ENCODE results near the gene FLACC1. TPM values are rescaled to one million over a fixed set of nuclear protein-coding genes. Genes with fewer than 3 reads are reported as not detected.
"Not testable (repeated sequence)": the region's sequence is repeated elsewhere in the genome, so short reads cannot be mapped to it uniquely, and the experiment has no call there.

The FLACC1 gene
- total RNA-seq, 4 donors from 2014 or later = 2.3 to 5.0 (median 3.4) TPM

GRCh38 chr2:201244829-201245228 is 112.3 kb downstream of the FLACC1 start:
- H3K27me3 ChIP-seq = no peaks in the 10 kb centered on the region
- H3K4me3 ChIP-seq (replicated peaks in 1 of 3) = no peak overlapping the region
- WGBS, 2 donors = 90 to 94% methylated on average over 5 of the region's 5 CpGs
- no peaks in the 10 kb centered on the region for H3K9me3 ChIP-seq
- H3K36me3 ChIP-seq = no peaks in the 10 kb centered on the region
- no peak for TF ChIP-seq POLR2A (IDR thresholded peaks at IDR 0.05)
- no peak for TF ChIP-seq CTCF (IDR thresholded peaks at IDR 0.05)
- H3K27ac ChIP-seq = no peak overlapping the region
- no peak for DNase-seq
- no peaks in the 10 kb centered on the region for H3K4me1 ChIP-seq
- intact Hi-C loops (cut with DNase I) = no loop called here

- DNase-seq = no peak
- Histone ChIP-seq H3K27ac (no peak overlapping the region), H3K36me3 (no peaks in the 10 kb centered on the region), H3K4me3 (replicated peaks in 1 of 3) (no peak overlapping the region), H3K27me3 (no peaks in the 10 kb centered on the region), H3K4me1 (peaks cover 0 to 4% of the 10 kb centered on the region in 2 donors), H3K9me3 (no peaks in the 10 kb centered on the region)
- intact Hi-C loops (cut with DNase I) = no loop called here
- TF ChIP-seq POLR2A (IDR thresholded peaks at IDR 0.05) (no peak), CTCF (IDR thresholded peaks at IDR 0.05) (no peak)
Measured at GRCh38 chr2:201242571-201243277, 114.4 kb downstream of the FLACC1 start.

- not testable (repeated sequence) for H3K4me1 ChIP-seq; H3K9me3 ChIP-seq; H3K36me3 ChIP-seq; H3K4me3 ChIP-seq (replicated peaks in 1 of 3); H3K27me3 ChIP-seq
- intact Hi-C loops (cut with DNase I) = loop anchor here (5.0 to 10.0 kb wide), 3 partner anchors 123 to 378 kb away; partner anchors contain the start of genes STRADB and TRAK2
- 82 to 87% methylated on average over 21 of the region's 21 CpGs for WGBS, 2 donors
- peak; percentile 29 to 31 for DNase-seq
- peak overlapping the region in 2 of 3 donors; percentile 19 to 65 for H3K27ac ChIP-seq
Measured at GRCh38 chr2:201239167-201239935, 117.8 kb downstream of the FLACC1 start.

Other genes with a start within 250 kb of the FLACC1 start
- 100 to 1,000 TPM; 157 to 492 (median 249) TPM for gene CFLAR, start 241.2 kb downstream of the FLACC1 start, total RNA-seq
- 10 to 100 TPM; 12.4 to 23.0 (median 20.0) TPM for gene CASP10, start 174.2 kb downstream of the FLACC1 start, total RNA-seq
- 10 to 100 TPM in 2 of 4 donors, 1 to 10 TPM in 2; 8.7 to 14.1 (median 9.6) TPM for gene CASP8, start 96.8 kb downstream of the FLACC1 start, total RNA-seq
- 10 to 100 TPM; 71.7 to 89.6 (median 79.7) TPM for gene TRAK2, start 94.1 kb upstream of the FLACC1 start, total RNA-seq
- gene STRADB, start 94.4 kb upstream of the FLACC1 start, total RNA-seq = 10 to 100 TPM; 25.6 to 41.9 (median 31.4) TPM